Upper lobe of left lung (tissue), 4 donors: ENCODE results near the gene TSPEAR.

ENCODE experiments used
- CTCF ChIP-seq, 6 experiments: fragments of 450-650 bp in 4 of 6; fragments of 200-600 bp in 2 of 6; sonication (generic) in 2 of 6; IDR thresholded peaks; one replicate each; pipeline ENCODE4 v1.5.1; 2016 to 2019; ENCODE audit warnings: antibody characterized with exemption in 6 of 6
- EP300 ChIP-seq, 4 donors: sonication (generic); formaldehyde crosslinking; IDR thresholded peaks; one replicate each; pipeline ENCODE4 v1.5.1; 2017; ENCODE audit warnings: antibody characterized with exemption in 4 of 4, control low read depth in 2 of 4
- POLR2A ChIP-seq, 4 donors: fragments of 450-650 bp; IDR thresholded peaks; one replicate each; pipeline ENCODE4 v1.5.1; 2016 to 2017; ENCODE audit warnings: antibody characterized with exemption in 4 of 4, mild to moderate bottlenecking in 2 of 4
- POLR2AphosphoS5 ChIP-seq, 2 donors: sonication (generic); formaldehyde crosslinking; IDR thresholded peaks; one replicate each; pipeline ENCODE4 v1.5.1; 2017; ENCODE audit warnings: antibody characterized with exemption in 2 of 2

DNA sequence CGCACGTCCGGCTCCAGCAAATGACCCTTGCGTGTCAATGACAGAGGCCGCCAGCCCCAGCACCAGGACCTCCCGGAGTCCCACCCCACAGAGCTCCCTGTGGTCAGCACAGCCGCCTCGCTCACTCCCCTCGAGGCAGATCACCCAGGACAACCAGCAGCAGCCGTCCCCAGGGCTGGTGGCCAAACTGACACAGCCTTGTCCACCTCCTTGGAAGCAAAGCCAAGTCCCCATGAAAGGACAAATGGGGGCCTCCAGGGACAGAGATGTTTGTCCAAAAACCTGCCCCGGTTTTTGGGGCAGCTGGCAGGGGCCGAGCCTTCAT, 72.1 kb downstream of the TSPEAR start:
- TF ChIP-seq CTCF (IDR thresholded peaks at IDR 0.05) (no peak), POLR2AphosphoS5 (IDR thresholded peaks at IDR 0.05) (no peak), POLR2A (IDR thresholded peaks at IDR 0.05) (no peak), EP300 (IDR thresholded peaks at IDR 0.05) (no peak)
